HL-60 (cell line): ENCODE results near the gene MPST.

ENCODE experiments used
- CTCF ChIP-seq: IDR thresholded peaks from one replicate; pipeline ENCODE4 v1.5.1; 2011; ENCODE audit warnings: low read length, control low read depth, inconsistent platforms; ENCODE audit not compliant: insufficient read depth
- GABPA ChIP-seq: IDR thresholded peaks from 2 replicates; pipeline ENCODE4 v1.6.1; 2012; ENCODE audit warnings: low read depth
- POLR2AphosphoS5 ChIP-seq: IDR thresholded peaks from 2 replicates; pipeline ENCODE4 v1.6.1; 2012; ENCODE audit warnings: low read depth
- TF ChIP-seq, protein P1 (sequence below): IDR thresholded peaks from 2 replicates; pipeline ENCODE4 v1.6.1; 2012; ENCODE audit warnings: low read depth; ENCODE audit not compliant: insufficient replicate concordance

- TF ChIP-seq CTCF (no peak), GABPA (no peak), POLR2AphosphoS5 (no peak)
- TF ChIP-seq, protein P1, sequence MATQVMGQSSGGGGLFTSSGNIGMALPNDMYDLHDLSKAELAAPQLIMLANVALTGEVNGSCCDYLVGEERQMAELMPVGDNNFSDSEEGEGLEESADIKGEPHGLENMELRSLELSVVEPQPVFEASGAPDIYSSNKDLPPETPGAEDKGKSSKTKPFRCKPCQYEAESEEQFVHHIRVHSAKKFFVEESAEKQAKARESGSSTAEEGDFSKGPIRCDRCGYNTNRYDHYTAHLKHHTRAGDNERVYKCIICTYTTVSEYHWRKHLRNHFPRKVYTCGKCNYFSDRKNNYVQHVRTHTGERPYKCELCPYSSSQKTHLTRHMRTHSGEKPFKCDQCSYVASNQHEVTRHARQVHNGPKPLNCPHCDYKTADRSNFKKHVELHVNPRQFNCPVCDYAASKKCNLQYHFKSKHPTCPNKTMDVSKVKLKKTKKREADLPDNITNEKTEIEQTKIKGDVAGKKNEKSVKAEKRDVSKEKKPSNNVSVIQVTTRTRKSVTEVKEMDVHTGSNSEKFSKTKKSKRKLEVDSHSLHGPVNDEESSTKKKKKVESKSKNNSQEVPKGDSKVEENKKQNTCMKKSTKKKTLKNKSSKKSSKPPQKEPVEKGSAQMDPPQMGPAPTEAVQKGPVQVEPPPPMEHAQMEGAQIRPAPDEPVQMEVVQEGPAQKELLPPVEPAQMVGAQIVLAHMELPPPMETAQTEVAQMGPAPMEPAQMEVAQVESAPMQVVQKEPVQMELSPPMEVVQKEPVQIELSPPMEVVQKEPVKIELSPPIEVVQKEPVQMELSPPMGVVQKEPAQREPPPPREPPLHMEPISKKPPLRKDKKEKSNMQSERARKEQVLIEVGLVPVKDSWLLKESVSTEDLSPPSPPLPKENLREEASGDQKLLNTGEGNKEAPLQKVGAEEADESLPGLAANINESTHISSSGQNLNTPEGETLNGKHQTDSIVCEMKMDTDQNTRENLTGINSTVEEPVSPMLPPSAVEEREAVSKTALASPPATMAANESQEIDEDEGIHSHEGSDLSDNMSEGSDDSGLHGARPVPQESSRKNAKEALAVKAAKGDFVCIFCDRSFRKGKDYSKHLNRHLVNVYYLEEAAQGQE: no peak
These were observed 29.7 kb downstream of the MPST start for GRCh38 chr22:37049224-37049623.
